HG02678 (cell line): Measurements from ENCODE around the gene RIPOR2.
"Not testable (repeated sequence)": the region's sequence is repeated elsewhere in the genome, so short reads cannot be mapped to it uniquely, and the experiment has no call there.

Experiments
- ATAC-seq: cut with Tn5 transposase; IDR thresholded peaks from one replicate; pipeline ENCODE4 v1.9.1; 2021; ENCODE audit warnings: mild to moderate bottlenecking, moderate library complexity; ENCODE audit not compliant: unreplicated experiment

The RIPOR2 gene

DNA sequence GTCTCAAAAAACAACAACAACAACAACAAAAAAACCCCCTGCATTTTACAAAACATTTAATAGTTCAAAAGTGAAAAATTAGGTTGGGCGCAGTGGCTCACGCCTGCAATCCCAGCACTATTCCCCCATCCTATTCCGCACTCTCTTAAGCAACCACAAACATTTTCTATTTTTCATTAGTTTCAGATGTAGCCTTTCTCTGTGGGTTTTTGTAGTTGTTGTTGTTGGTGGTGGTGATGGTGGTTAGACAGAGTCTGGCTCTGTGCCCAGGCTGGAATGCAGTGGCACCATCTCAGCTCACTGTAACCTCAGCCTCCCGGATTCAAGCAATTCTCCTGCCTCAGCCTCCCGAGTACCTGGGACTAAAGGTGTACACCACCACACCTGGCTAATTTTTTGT is 167.4 kb downstream of the RIPOR2 start:
- ATAC-seq: no peak

DNA sequence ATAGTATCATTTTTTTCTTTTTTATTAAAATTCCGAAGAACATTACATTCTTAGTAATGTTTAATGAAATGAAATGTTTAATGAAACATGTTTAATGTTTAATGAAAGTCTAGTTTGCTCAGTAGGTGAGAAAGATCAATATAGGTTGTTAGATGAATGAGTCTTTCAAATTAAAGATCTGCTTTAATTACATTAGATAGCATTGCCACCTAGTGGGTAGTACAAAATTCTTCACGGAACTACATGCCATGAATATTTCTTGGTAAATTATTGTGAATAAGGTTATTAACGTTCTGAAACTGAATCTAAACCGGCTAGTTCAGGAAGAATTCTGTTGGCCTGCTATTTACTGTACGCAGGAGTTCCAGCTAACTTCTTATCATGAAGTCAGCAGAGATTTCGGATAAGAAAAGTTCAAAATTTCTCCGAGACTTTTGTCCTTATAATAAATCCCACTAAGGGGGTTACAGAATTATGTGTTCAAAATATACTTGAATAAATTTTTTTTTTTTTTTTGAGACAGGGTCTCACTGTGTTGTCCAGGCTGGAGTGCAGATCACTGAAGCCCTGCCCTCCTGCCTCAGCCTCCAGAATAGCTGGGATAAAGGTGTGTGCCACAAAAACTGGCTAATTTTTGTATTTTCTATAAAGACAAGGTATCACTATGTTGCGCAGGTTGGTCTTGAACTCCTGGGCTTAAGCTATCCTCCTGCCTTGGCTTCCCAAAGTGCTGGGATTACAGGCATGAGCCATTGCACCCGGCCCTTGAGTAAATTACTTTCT is 168.9 kb downstream of the RIPOR2 start:
- ATAC-seq: no peak

DNA sequence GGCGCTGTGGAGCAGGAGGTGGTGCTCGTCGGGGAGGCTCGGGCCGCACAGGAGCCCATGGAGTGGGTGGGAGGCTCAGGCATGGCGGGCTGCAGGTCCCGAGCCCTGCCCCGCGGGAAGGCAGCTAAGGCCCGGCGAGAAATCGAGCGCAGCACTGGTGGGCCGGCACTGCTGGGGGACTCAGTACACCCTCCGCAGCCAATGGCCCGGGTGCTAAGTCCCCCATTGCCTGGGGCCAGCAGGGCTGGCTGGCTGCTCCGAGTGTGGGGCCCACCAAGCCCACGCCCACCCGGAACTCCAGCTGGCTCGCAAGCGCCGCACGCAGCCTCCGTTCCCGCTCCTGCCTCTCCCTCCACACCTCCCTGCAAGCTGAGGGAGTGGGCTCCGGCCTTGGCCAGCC is 169.8 kb downstream of the RIPOR2 start:
- ATAC-seq: not testable (repeated sequence)

DNA sequence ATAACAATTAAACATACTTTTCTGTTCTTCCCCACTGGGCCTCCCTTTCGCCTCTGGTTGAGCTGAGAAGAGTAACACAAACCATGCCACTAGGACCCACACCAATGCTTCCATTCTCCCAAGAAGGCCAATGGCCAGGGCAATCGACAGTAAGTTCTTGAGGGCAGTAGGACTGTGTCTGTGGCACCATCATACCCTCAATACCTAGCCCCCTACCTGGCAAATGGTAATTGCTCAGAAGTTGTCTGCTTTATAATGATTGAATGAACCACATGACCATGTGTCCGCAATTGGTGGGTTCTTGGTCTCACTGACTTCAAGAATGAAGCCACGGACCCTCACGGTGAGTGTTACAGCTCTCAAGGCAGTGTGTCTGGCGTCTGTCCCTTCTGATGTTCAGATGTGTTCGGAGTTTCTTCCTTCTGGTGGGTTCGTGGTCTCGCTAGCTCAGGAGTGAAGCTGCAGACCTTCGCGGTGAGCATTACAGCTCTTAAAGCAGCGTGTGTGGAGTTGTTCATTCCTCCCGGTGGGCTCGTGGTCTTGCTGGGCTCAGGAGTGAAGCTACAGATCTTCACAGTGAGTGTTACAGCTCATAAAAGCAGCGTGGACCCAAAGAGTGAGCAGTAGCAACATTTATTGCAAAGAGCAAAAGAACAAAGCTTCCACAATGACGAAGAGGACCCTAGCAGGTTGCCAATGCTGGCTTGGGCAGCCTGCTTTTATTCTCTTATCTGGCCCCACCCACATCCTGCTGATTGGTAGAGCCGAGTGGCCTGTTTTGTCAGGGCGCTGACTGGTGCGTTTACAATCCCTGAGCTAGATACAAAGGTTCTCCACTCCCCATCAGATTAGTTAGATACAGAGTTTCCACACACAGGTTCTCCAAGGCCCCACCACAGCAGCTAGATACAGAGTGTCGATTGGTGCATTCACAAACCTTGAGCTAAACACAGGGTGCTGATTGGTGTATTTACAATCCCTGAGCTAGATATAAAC is 170.6 kb downstream of the RIPOR2 start:
- not testable (repeated sequence) for ATAC-seq

DNA sequence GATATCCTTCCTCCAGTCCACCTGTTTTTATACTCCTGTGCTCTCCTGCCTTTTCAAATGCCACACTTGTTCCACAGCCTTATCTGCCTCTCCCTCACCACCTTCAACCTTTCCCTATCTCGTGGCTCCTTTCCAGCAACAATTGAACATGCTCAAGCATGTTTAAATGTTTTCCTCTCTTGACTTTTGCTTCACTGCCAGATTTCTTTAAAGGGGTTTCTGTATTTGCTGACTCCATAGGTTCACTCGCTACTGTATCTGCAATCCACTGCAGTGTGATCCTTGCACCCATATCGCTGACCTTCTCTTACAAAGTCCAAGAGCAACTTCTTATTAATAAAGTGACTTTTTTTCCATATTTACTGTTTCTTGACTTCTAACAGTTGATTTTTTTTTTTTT is 172.2 kb downstream of the RIPOR2 start:
- ATAC-seq: no peak

DNA sequence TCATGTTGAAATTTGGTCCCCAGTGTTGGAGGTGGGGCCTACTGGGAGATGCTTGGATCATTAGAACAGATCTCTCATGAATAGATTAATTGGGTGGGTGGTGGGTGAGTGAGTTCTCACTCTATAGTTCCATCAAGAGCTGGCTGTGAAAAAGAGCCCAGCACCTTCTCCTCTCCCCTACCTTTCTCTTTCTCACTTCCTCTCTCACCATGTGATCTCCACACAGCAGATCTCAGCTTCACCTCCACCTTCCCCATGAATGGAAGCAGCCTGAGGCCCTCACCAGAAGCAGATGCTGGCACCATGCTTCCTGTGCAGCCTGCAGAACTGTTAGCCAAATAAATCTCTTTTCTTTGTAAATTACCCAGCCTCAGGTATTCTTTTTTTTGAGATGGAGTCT is 173.9 kb downstream of the RIPOR2 start:
- no peak for ATAC-seq

DNA sequence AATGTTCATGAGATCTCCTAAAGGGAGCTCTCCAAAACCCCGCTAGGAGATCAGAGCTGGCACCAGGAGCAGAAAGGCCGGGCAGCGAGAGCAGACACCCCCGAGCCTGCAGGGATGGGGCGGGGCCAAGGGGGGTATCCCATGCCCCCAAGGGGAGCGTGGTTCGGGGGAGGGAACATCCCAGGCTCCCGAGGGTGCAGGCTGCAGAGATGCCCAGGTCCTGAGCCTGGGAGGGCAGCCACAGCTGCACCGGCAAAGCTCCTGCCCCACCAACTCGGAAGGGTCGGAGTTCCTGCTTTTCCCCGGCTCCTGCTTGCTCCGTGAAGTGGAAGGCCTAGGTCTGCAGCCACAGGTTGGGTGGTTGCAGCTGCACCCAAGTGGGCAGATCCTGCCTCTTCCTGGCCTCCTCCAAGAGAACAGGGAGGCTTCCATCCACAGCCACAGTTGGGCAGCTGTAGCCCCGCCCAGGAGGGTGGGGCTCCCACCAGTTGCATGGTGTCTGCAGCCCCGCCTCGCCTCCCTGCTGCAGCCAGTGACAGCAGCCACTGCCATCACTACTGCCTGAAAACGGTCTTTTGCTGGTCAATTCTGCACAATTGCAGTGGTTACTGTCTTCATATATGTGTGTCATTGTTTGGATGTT is 174.4 kb downstream of the RIPOR2 start:
- no peak for ATAC-seq

DNA sequence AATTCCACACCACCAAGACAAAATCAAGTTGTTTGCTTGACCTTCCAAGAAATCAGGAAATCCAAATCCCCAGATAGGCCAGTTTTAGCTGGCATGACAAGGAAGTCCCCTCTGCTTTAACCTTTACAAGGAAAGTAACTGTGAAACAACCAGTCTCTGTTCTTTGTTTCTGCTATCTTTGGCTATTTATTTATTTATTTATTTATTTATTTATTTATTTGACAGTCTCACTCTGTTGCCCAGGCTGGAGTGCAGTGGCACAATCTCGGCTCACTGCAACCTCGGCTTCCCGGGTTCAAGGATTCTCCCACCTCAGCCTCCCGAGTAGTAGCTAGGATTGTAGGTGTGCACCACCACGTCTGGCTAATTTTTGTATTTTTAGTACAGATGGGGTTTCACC is 175.6 kb downstream of the RIPOR2 start:
- ATAC-seq: no peak

DNA sequence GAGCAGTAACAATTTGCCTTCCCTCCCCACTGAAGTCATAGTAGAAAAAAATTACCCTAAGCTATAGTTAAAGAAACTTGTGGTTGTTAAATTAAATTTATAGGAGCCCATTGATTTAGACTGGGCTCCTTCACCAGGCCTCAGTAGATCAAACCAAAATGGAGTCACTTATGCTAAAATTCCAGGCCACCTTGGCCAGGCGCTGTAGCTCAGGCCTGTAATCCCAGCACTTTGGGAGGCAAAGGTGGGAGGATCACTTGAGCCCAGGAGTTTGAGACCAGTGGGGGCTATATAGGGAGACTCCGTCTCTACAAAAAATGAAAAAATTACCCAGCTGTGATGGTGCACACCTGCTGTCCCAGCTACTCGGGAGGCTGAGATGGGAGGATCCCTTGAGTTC is 176.0 kb downstream of the RIPOR2 start:
- ATAC-seq: no peak

DNA sequence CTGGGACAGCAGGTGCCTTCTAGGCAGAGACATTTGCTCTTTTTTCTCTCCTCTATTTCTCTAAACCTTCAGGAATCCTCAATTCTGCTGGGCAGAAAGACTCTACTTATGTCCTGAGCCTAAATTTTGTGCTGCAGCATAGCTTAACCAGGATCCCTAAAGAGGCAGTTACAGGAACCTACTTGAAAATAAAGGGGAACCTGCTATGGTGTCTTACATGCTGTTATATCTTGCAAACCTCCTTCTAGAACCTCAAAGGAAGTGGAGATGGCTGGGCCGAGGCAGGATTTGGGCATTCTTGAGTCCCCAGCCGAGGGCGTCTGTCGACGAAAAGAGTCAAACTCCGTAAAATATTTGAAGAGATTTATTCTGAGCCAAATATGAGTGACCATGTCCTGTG is 178.1 kb downstream of the RIPOR2 start:
- ATAC-seq: no peak

DNA sequence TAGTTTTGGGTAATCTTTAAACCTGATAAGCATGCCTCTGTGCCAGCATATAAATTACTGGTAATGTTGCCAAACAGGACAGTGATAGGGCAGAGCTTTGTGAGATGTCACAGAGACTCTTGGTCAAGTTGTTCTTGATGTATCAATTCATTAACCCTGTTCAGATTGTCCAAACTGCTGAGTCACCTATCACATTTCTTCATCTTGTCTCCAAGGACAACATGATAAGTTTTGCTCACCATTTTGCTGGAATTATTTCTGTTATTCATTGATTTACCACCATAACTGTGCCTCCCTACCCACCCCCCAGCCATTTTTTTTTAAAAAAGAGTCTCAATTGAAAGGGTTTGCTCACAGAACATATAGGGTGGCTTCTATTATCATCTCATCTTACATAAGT is 180.5 kb downstream of the RIPOR2 start:
- ATAC-seq: no peak

DNA sequence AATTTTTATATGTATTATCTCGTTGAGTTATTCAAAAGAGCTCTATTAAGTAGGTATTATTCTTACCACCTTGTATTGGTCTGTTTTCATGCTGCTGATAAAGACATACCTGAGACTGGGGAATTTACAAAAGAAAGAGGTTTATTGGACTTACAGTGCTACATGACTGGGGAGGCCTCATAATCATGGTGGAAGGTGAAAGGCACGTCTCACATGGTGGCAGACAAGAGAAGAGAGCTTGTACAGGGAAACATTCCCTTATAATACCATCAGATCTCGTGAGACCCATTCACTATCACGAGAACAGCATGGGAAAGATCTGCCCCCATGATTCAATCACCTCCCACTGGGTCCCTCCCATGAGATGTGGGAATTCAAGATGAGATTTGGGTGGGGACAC is 181.4 kb downstream of the RIPOR2 start:
- not testable (repeated sequence) for ATAC-seq
